Dermis microvascular lymphatic vessel endothelial cell (primary cell): ENCODE data around the gene LY6G6C. TPM values are rescaled to one million over a fixed set of nuclear protein-coding genes. Genes with fewer than 3 reads are reported as not detected.
"Not testable (repeated sequence)": the region's sequence is repeated elsewhere in the genome, so short reads cannot be mapped to it uniquely, and the experiment has no call there.

Experiments used
- DNase-seq, 2 donors: peaks; one replicate each; pipeline versions ENCODE4 v3.0.0 to v3.0.0-alpha.2; 2010; ENCODE audit warnings: low read depth in 2 of 2
- total RNA-seq: library from RNA; depleted of rRNA; stranded (reverse); fragments of >200 nt; gene quantifications from 2 replicates; pipeline ENCODE4 v1.2.1, GENCODE V29; 2014

LY6G6C gene
- total RNA-seq, 1 donor from 2014 or later, result not detected

- DNase-seq, result peak in 1 of 2 donors; percentile 39
Observed at GRCh38 chr6:31727034-31727716, 5.6 kb upstream of the LY6G6C start.

- DNase-seq, result peak in 1 of 2 donors; percentile 56
Observed at GRCh38 chr6:31725502-31726350, 4.2 kb upstream of the LY6G6C start.

GRCh38 chr6:31723980-31724691 is 2.6 kb upstream of the LY6G6C start:
- no peak for DNase-seq

- DNase-seq, result no peak
Observed at GRCh38 chr6:31723245-31723979, 1.9 kb upstream of the LY6G6C start, which contains the start of gene MPIG6B. Gene MPIG6B, plus strand, starts transcription at chr6:31723373. Its CDS starts 11 bp downstream, at chr6:31723384.

- no peak for DNase-seq
Observed at GRCh38 chr6:31722173-31722572, 627 bp upstream of the LY6G6C start.

- DNase-seq, result no peak
Observed at GRCh38 chr6:31720196-31720770, 1.3 kb downstream of the LY6G6C start.

- no peak for DNase-seq
Observed at GRCh38 chr6:31719001-31719400, 2.5 kb downstream of the LY6G6C start.

- DNase-seq, result no peak
Observed at GRCh38 chr6:31718265-31718664, 3.3 kb downstream of the LY6G6C start.

- no peak for DNase-seq
Observed at GRCh38 chr6:31717499-31718222, 3.9 kb downstream of the LY6G6C start.

- DNase-seq, result no peak
Observed at GRCh38 chr6:31715022-31715958, 6.3 kb downstream of the LY6G6C start, which contains the start of gene LY6G6D. Gene LY6G6D, plus strand, starts transcription at chr6:31715348. Its CDS starts 8 bp downstream, at chr6:31715356.

GRCh38 chr6:31713991-31714684 is 7.4 kb downstream of the LY6G6C start:
- DNase-seq, result no peak

- no peak for DNase-seq
Observed at GRCh38 chr6:31713465-31713864, 8.1 kb downstream of the LY6G6C start.

GRCh38 chr6:31712296-31712695 is 9.2 kb downstream of the LY6G6C start:
- DNase-seq, result no peak

- no peak for DNase-seq
Observed at GRCh38 chr6:31711233-31711632, 10.3 kb downstream of the LY6G6C start.

GRCh38 chr6:31710523-31711219 is 10.9 kb downstream of the LY6G6C start:
- DNase-seq, result no peak

GRCh38 chr6:31709157-31709556 is 12.4 kb downstream of the LY6G6C start:
- not testable (repeated sequence) for DNase-seq

GRCh38 chr6:31708224-31708623 is 13.3 kb downstream of the LY6G6C start:
- DNase-seq, result no peak

GRCh38 chr6:31707701-31708100 is 13.8 kb downstream of the LY6G6C start:
- DNase-seq, result no peak
